GM23248 (cell line): ENCODE data around the gene SLC10A7. TPM values are rescaled to one million over a fixed set of nuclear protein-coding genes. Genes with fewer than 3 reads are reported as not detected.

Source experiments
- DNase-seq: peaks from one replicate; pipeline ENCODE4 v3.0.0-alpha.2; 2015
- H2AFZ ChIP-seq: fragments of 200-600 bp; sonication (generic); 2 replicates; pipeline ENCODE4 v1.6.1; 2016; ENCODE audit warnings: antibody characterized with exemption
- H3F3A ChIP-seq: fragments of 200-600 bp; sonication (generic); 2 replicates; pipeline ENCODE4 v1.6.1; 2016; ENCODE audit warnings: mild to moderate bottlenecking, antibody characterized with exemption, mixed run types; ENCODE audit not compliant: insufficient read depth
- H3K27ac ChIP-seq: fragments of 200-600 bp; sonication (generic); 2 replicates; pipeline ENCODE4 v1.5.1; 2016; ENCODE audit warnings: mild to moderate bottlenecking
- H3K27me3 ChIP-seq: fragments of 200-600 bp; sonication (generic); replicated peaks from 2 replicates; pipeline ENCODE4 v1.6.1; 2016; ENCODE audit warnings: mild to moderate bottlenecking; ENCODE audit not compliant: insufficient read depth
- H3K36me3 ChIP-seq: fragments of 200-600 bp; sonication (generic); 2 replicates; pipeline ENCODE4 v1.6.1; 2016; ENCODE audit warnings: low read depth, mild to moderate bottlenecking
- H3K4me1 ChIP-seq: fragments of 200-600 bp; sonication (generic); 2 replicates; pipeline ENCODE4 v1.6.1; 2016; ENCODE audit warnings: mild to moderate bottlenecking; ENCODE audit not compliant: insufficient read depth
- H3K4me2 ChIP-seq: fragments of 200-600 bp; sonication (generic); one replicate; pipeline ENCODE4 v1.6.1; 2016; ENCODE audit warnings: mild to moderate bottlenecking; ENCODE audit not compliant: unreplicated experiment
- H3K4me3 ChIP-seq: fragments of 200-600 bp; sonication (generic); 2 replicates; pipeline ENCODE4 v1.5.1; 2016; ENCODE audit warnings: mild to moderate bottlenecking
- H3K79me2 ChIP-seq: fragments of 200-600 bp; sonication (generic); 2 replicates; pipeline ENCODE4 v1.6.1; 2016; ENCODE audit warnings: mild to moderate bottlenecking; ENCODE audit not compliant: insufficient read depth
- H3K9ac ChIP-seq: fragments of 200-600 bp; sonication (generic); 2 replicates; pipeline ENCODE4 v1.6.1; 2016; ENCODE audit warnings: mild to moderate bottlenecking
- H3K9me2 ChIP-seq: fragments of 200-600 bp; sonication (generic); 2 replicates; pipeline ENCODE4 v1.6.1; 2016; ENCODE audit warnings: mixed run types, mild to moderate bottlenecking, moderate library complexity; ENCODE audit not compliant: insufficient read depth
- H3K9me3 ChIP-seq: fragments of 200-600 bp; sonication (generic); one replicate; pipeline ENCODE4 v1.6.1; 2017; ENCODE audit warnings: low read depth
- H4K20me1 ChIP-seq: fragments of 200-600 bp; sonication (generic); 2 replicates; pipeline ENCODE4 v1.6.0; 2016; ENCODE audit not compliant: insufficient read depth
- EZH2 ChIP-seq: fragments of 200-600 bp; sonication (generic); IDR thresholded peaks from 2 replicates; pipeline ENCODE4 v1.6.1; 2018; ENCODE audit warnings: antibody characterized with exemption, mild to moderate bottlenecking; ENCODE audit not compliant: insufficient read depth, poor library complexity, severe bottlenecking
- EZH2phosphoT487 ChIP-seq: fragments of 200-600 bp; sonication (generic); IDR thresholded peaks from 2 replicates; pipeline ENCODE4 v1.6.1; 2018; ENCODE audit warnings: antibody characterized with exemption, moderate library complexity, mild to moderate bottlenecking, low read depth; ENCODE audit not compliant: insufficient read depth
- WGBS, 2 experiments: methylation state at CpG; one replicate each; pipeline ENCODE4 v1.1.6; 2015 to 2017; ENCODE audit warnings: low lambda C conversion rate in 2 of 2, low coverage in 1 of 2; ENCODE audit errors: missing lambda C conversion rate in 2 of 2; 5-methylcytosine and 5-hydroxymethylcytosine counted together
- in situ Hi-C: fragments of 300-500 bp; cut with MboI; formaldehyde crosslinking; loops from 2 replicates; pipeline ENCODE4 v1.15.0; 2020
- polyA plus RNA-seq: library from polyadenylated mRNA; unstranded; fragments of >200 nt; fragmentation: Nextera tagmentation; extraction: Ambion mirVana; gene quantifications from 2 replicates; pipeline ENCODE4 v1.2.1, GENCODE V29; 2016
- total RNA-seq: library from RNA; depleted of rRNA; stranded (reverse); fragments of >200 nt; shearing (Covaris generic); gene quantifications from 2 replicates; pipeline ENCODE4 v1.2.3, GENCODE V29; 2014

The SLC10A7 gene
- total and polyA plus RNA-seq, 2 experiments from 2014 or later = 4.5 to 8.1 TPM

- no peak for DNase-seq
- Histone ChIP-seq H3K27ac (no peak overlapping the region), H2AFZ (no peak overlapping the region), H3K27me3 (no peaks in the 10 kb centered on the region), H3K79me2 (no peaks in the 10 kb centered on the region), H3K9ac (no peak overlapping the region), H3K36me3 (no peaks in the 10 kb centered on the region), H3K4me1 (no peaks in the 10 kb centered on the region), H3K9me3 (no peaks in the 10 kb centered on the region), H3K9me2 (no peaks in the 10 kb centered on the region), H3K4me2 (no peak overlapping the region), H3K4me3 (no peak overlapping the region), H4K20me1 (no peaks in the 10 kb centered on the region), H3F3A (no peaks in the 10 kb centered on the region)
- no peak for TF ChIP-seq EZH2
- TF ChIP-seq EZH2phosphoT487 = no peak
- in situ Hi-C loops = no loop called here
- WGBS, 2 experiments = 98 to 100% methylated on average over 1 of the region's 1 CpG
Measured at GRCh38 chr4:146482788-146483187, 39.0 kb downstream of the SLC10A7 start.

- no peaks in the 10 kb centered on the region for H3K9me3 ChIP-seq
- WGBS, 2 experiments = 94 to 97% methylated on average over 3 of the region's 3 CpGs
- H3K4me2 ChIP-seq = no peak overlapping the region
- no peaks in the 10 kb centered on the region for H3K79me2 ChIP-seq
- no peaks in the 10 kb centered on the region for H3F3A ChIP-seq
- H2AFZ ChIP-seq = no peak overlapping the region
- in situ Hi-C loops = no loop called here
- no peaks in the 10 kb centered on the region for H4K20me1 ChIP-seq
- no peak overlapping the region for H3K4me3 ChIP-seq
- TF ChIP-seq EZH2 = no peak
- TF ChIP-seq EZH2phosphoT487 = no peak
- H3K27me3 ChIP-seq = no peaks in the 10 kb centered on the region
- H3K36me3 ChIP-seq = no peaks in the 10 kb centered on the region
- no peak for DNase-seq
- H3K4me1 ChIP-seq = no peaks in the 10 kb centered on the region
- no peaks in the 10 kb centered on the region for H3K9me2 ChIP-seq
- H3K9ac ChIP-seq = no peak overlapping the region
- no peak overlapping the region for H3K27ac ChIP-seq
Measured at GRCh38 chr4:146481246-146481645, 40.5 kb downstream of the SLC10A7 start.

- Histone ChIP-seq H4K20me1 (no peaks in the 10 kb centered on the region), H3K4me1 (no peaks in the 10 kb centered on the region), H3K36me3 (no peaks in the 10 kb centered on the region), H3F3A (no peaks in the 10 kb centered on the region), H3K9me2 (no peaks in the 10 kb centered on the region), H3K9me3 (no peaks in the 10 kb centered on the region), H3K27ac (no peak overlapping the region), H3K9ac (no peak overlapping the region), H3K79me2 (no peaks in the 10 kb centered on the region), H3K27me3 (no peaks in the 10 kb centered on the region), H3K4me3 (no peak overlapping the region), H3K4me2 (no peak overlapping the region), H2AFZ (no peak overlapping the region)
- 78 to 83% methylated on average over 3 of the region's 3 CpGs for WGBS, 2 experiments
- TF ChIP-seq EZH2 (no peak), EZH2phosphoT487 (no peak)
- in situ Hi-C loops = no loop called here
- no peak for DNase-seq
Measured at GRCh38 chr4:146478009-146478408, 43.7 kb downstream of the SLC10A7 start.

GRCh38 chr4:146477054-146477453 is 44.7 kb downstream of the SLC10A7 start:
- peak; percentile 10 for DNase-seq
- no peaks in the 10 kb centered on the region for H3K36me3 ChIP-seq
- H3K9me3 ChIP-seq = no peaks in the 10 kb centered on the region
- in situ Hi-C loops = no loop called here
- TF ChIP-seq EZH2 (no peak), EZH2phosphoT487 (no peak)
- H3K4me3 ChIP-seq = no peak overlapping the region
- no peak overlapping the region for H3K4me2 ChIP-seq
- WGBS, 2 experiments = 94 to 95% methylated on average over 2 of the region's 2 CpGs
- H4K20me1 ChIP-seq = no peaks in the 10 kb centered on the region
- no peaks in the 10 kb centered on the region for H3K4me1 ChIP-seq
- no peaks in the 10 kb centered on the region for H3F3A ChIP-seq
- H3K27ac ChIP-seq = no peak overlapping the region
- no peaks in the 10 kb centered on the region for H3K9me2 ChIP-seq
- no peak overlapping the region for H2AFZ ChIP-seq
- no peak overlapping the region for H3K9ac ChIP-seq
- no peaks in the 10 kb centered on the region for H3K27me3 ChIP-seq
- H3K79me2 ChIP-seq = no peaks in the 10 kb centered on the region

- in situ Hi-C loops = no loop called here
- 97 to 100% methylated on average over 1 of the region's 1 CpG for WGBS, 2 experiments
- H3K36me3 ChIP-seq = no peaks in the 10 kb centered on the region
- no peak overlapping the region for H3K27ac ChIP-seq
- H3K9me2 ChIP-seq = no peaks in the 10 kb centered on the region
- no peaks in the 10 kb centered on the region for H3K9me3 ChIP-seq
- no peak overlapping the region for H2AFZ ChIP-seq
- TF ChIP-seq EZH2 (no peak), EZH2phosphoT487 (no peak)
- H3F3A ChIP-seq = no peaks in the 10 kb centered on the region
- no peak overlapping the region for H3K4me3 ChIP-seq
- no peaks in the 10 kb centered on the region for H3K27me3 ChIP-seq
- no peaks in the 10 kb centered on the region for H4K20me1 ChIP-seq
- no peak overlapping the region for H3K4me2 ChIP-seq
- DNase-seq = no peak
- no peaks in the 10 kb centered on the region for H3K4me1 ChIP-seq
- no peaks in the 10 kb centered on the region for H3K79me2 ChIP-seq
- H3K9ac ChIP-seq = no peak overlapping the region
Measured at GRCh38 chr4:146472404-146472803, 49.3 kb downstream of the SLC10A7 start.
